Coronary artery (tissue), 2 donors: Measurements from ENCODE around the gene DDX46.
A peak's percentile ranks its signal among the peaks of the same experiment; 100 is the strongest.
"Not testable (repeated sequence)": the region's sequence is repeated elsewhere in the genome, so short reads cannot be mapped to it uniquely, and the experiment has no call there.

Experiments used
- DNase-seq: peaks from one replicate; pipeline ENCODE4 v3.0.0-alpha.2; 2017; ENCODE audit warnings: low spot score
- H3K27ac ChIP-seq, 2 donors: fragments of 200-600 bp; sonication (generic); one replicate each; pipeline ENCODE4 v1.5.1; 2016 to 2019
- H3K4me3 ChIP-seq: fragments of 200-600 bp; sonication (generic); 2 replicates; pipeline ENCODE4 v1.5.1; 2016; ENCODE audit warnings: mild to moderate bottlenecking, moderate library complexity
- CTCF ChIP-seq: fragments of 200-600 bp; sonication (generic); IDR thresholded peaks from one replicate; pipeline ENCODE4 v1.5.1; 2019; ENCODE audit warnings: antibody characterized with exemption

The DDX46 gene

GRCh38 chr5:134758504-134759341, at the start of gene DDX46:
Gene DDX46, plus strand, starts transcription at chr5:134758779. Its CDS starts 160 bp downstream, at chr5:134758939.
- DNase-seq, result peak; percentile 93
- Histone ChIP-seq H3K4me3 (peak within 1 kb of the TSS; percentile 85), H3K27ac (peak within 1 kb of the TSS; percentile 53 to 77)
- TF ChIP-seq CTCF, result peak; percentile 49

GRCh38 chr5:134714120-134714519, 44.5 kb upstream of the DDX46 start:
- Histone ChIP-seq H3K4me3 (no peak overlapping the region), H3K27ac (no peak overlapping the region)
- TF ChIP-seq CTCF, result no peak
- no peak for DNase-seq

- DNase-seq, result no peak
- Histone ChIP-seq H3K4me3 (no peak overlapping the region), H3K27ac (no peak overlapping the region)
- TF ChIP-seq CTCF, result no peak
These were observed 44.0 kb upstream of the DDX46 start for GRCh38 chr5:134714541-134714940.

GRCh38 chr5:134715466-134715865, 43.1 kb upstream of the DDX46 start:
- not testable (repeated sequence) for H3K4me3 ChIP-seq, DNase-seq, H3K27ac ChIP-seq

- no peak overlapping the region for H3K27ac ChIP-seq
- no peak for DNase-seq
- H3K4me3 ChIP-seq, result no peak overlapping the region
- TF ChIP-seq CTCF, result no peak
These were observed 33.7 kb upstream of the DDX46 start for GRCh38 chr5:134724872-134725271.

GRCh38 chr5:134732819-134733218, 25.8 kb upstream of the DDX46 start:
- Histone ChIP-seq H3K27ac (no peak overlapping the region), H3K4me3 (no peak overlapping the region)
- no peak for TF ChIP-seq CTCF
- no peak for DNase-seq

- no peak overlapping the region for H3K27ac ChIP-seq
- DNase-seq, result no peak
- TF ChIP-seq CTCF, result no peak
- H3K4me3 ChIP-seq, result no peak overlapping the region
These were observed 23.3 kb upstream of the DDX46 start for GRCh38 chr5:134735243-134735642.
